SK-N-SH treated with all-trans-retinoic acid at 6 μM for 48 hours (cell line): ENCODE measurements around the gene MYO15B.
"Not testable (repeated sequence)": the region's sequence is repeated elsewhere in the genome, so short reads cannot be mapped to it uniquely, and the experiment has no call there.

Experiments used
- ATAC-seq: fragments of 200-7000 bp; cut with Tn5 transposase; 3 replicates; pipeline ENCODE4 v1.9.1; 2020; ENCODE audit warnings: mild to moderate bottlenecking, moderate library complexity
- ARNTL ChIP-seq: fragments of 450-650 bp; formaldehyde crosslinking; IDR thresholded peaks from 2 replicates; pipeline ENCODE4 v1.5.0; 2020; ENCODE audit warnings: low read depth, mild to moderate bottlenecking, moderate library complexity, borderline replicate concordance
- BACH2 ChIP-seq: fragments of 250-450 bp; sonication (Bioruptor Pico); IDR thresholded peaks from 2 replicates; pipeline ENCODE4 v1.9.0; 2021; ENCODE audit warnings: mild to moderate bottlenecking, borderline replicate concordance
- CSDC2 ChIP-seq: fragments of 250-450 bp; sonication (Bioruptor Pico); IDR thresholded peaks from 2 replicates; pipeline ENCODE4 v1.5.0; 2020; ENCODE audit warnings: mild to moderate bottlenecking, moderate library complexity
- GLIS3 ChIP-seq: fragments of 250-450 bp; sonication (Bioruptor Pico); IDR thresholded peaks from 2 replicates; pipeline ENCODE4 v1.5.0; 2020; ENCODE audit warnings: mild to moderate bottlenecking, moderate library complexity
- ISL1 ChIP-seq: fragments of 250-450 bp; sonication (Bioruptor Pico); IDR thresholded peaks from 2 replicates; pipeline ENCODE4 v2.1.2; 2022; ENCODE audit warnings: mild to moderate bottlenecking, moderate library complexity
- PATZ1 ChIP-seq: fragments of 250-450 bp; sonication (Bioruptor Pico); IDR thresholded peaks from 2 replicates; pipeline ENCODE4 v1.8.0; 2020; ENCODE audit warnings: mild to moderate bottlenecking, moderate library complexity, borderline replicate concordance
- POU6F1 ChIP-seq: fragments of 250-450 bp; sonication (Bioruptor Pico); IDR thresholded peaks from 2 replicates; pipeline ENCODE4 v1.8.0; 2021; ENCODE audit warnings: low read depth, mild to moderate bottlenecking, moderate library complexity, borderline replicate concordance
- PPARA ChIP-seq: fragments of 250-450 bp; sonication (Bioruptor Pico); IDR thresholded peaks from 2 replicates; pipeline ENCODE4 v1.5.0; 2020; ENCODE audit warnings: mild to moderate bottlenecking, borderline replicate concordance
- RARB ChIP-seq: fragments of 250-450 bp; sonication (Bioruptor Pico); IDR thresholded peaks from 2 replicates; pipeline ENCODE4 v1.8.0; 2021; ENCODE audit warnings: mild to moderate bottlenecking, moderate library complexity
- SNAI2 ChIP-seq: fragments of 250-450 bp; sonication (Bioruptor Pico); IDR thresholded peaks from 2 replicates; pipeline ENCODE4 v1.5.0; 2020; ENCODE audit warnings: mild to moderate bottlenecking, moderate library complexity
- TOX ChIP-seq: fragments of 250-450 bp; sonication (Bioruptor Pico); IDR thresholded peaks from 2 replicates; pipeline ENCODE4 v1.8.0; 2021; ENCODE audit warnings: mild to moderate bottlenecking, moderate library complexity, borderline replicate concordance
- TSHZ2 ChIP-seq: fragments of 250-450 bp; sonication (Bioruptor Pico); IDR thresholded peaks from 2 replicates; pipeline ENCODE4 v1.5.0; 2020; ENCODE audit warnings: mild to moderate bottlenecking, moderate library complexity
- ZC3H10 ChIP-seq: fragments of 250-450 bp; sonication (Bioruptor Pico); IDR thresholded peaks from 2 replicates; pipeline ENCODE4 v1.5.1; 2021; ENCODE audit warnings: mild to moderate bottlenecking, moderate library complexity
- ZFP3 ChIP-seq: fragments of 250-450 bp; sonication (Bioruptor Pico); IDR thresholded peaks from 2 replicates; pipeline ENCODE4 v1.5.0; 2020; ENCODE audit warnings: mild to moderate bottlenecking, moderate library complexity
- ZFP30 ChIP-seq: fragments of 450-650 bp; formaldehyde crosslinking; IDR thresholded peaks from 2 replicates; pipeline ENCODE4 v1.5.0; 2022; ENCODE audit warnings: mild to moderate bottlenecking, moderate library complexity
- ZNF565 ChIP-seq: fragments of 450-650 bp; formaldehyde crosslinking; conservative IDR thresholded peaks from 2 replicates; pipeline ENCODE4 v1.5.0; 2020; ENCODE audit warnings: low read depth, mild to moderate bottlenecking, moderate library complexity
- ZNF70 ChIP-seq: fragments of 450-650 bp; formaldehyde crosslinking; IDR thresholded peaks from 2 replicates; pipeline ENCODE4 v1.5.0; 2020; ENCODE audit warnings: mild to moderate bottlenecking, moderate library complexity
- ZNF8 ChIP-seq: fragments of 450-650 bp; formaldehyde crosslinking; IDR thresholded peaks from 2 replicates; pipeline ENCODE4 v1.5.0; 2020; ENCODE audit warnings: mild to moderate bottlenecking, moderate library complexity
- TF ChIP-seq, protein P1 (sequence below): fragments of 250-450 bp; sonication (Bioruptor Pico); IDR thresholded peaks from 2 replicates; pipeline ENCODE4 v1.5.1; 2020; ENCODE audit warnings: low read depth, mild to moderate bottlenecking, moderate library complexity

Gene MYO15B

GRCh38 chr17:75575728-75576127 lies 11.9 kb upstream of the MYO15B start:
- TF ChIP-seq ZFP3 (CRISPR knock-in tag) (no peak), POU6F1 (CRISPR knock-in tag) (no peak), RARB (CRISPR knock-in tag) (no peak), ZNF8 (CRISPR knock-in tag) (no peak), TOX (no peak), GLIS3 (CRISPR knock-in tag) (no peak), PPARA (CRISPR knock-in tag) (no peak), SNAI2 (CRISPR knock-in tag) (no peak), ARNTL (CRISPR knock-in tag) (no peak), PATZ1 (CRISPR knock-in tag) (no peak), CSDC2 (CRISPR knock-in tag) (no peak), ZNF70 (CRISPR knock-in tag) (no peak), ISL1 (CRISPR knock-in tag) (no peak), ZC3H10 (CRISPR knock-in tag) (no peak), ZNF565 (no peak), TSHZ2 (CRISPR knock-in tag) (no peak)
- ATAC-seq: no peak

DNA sequence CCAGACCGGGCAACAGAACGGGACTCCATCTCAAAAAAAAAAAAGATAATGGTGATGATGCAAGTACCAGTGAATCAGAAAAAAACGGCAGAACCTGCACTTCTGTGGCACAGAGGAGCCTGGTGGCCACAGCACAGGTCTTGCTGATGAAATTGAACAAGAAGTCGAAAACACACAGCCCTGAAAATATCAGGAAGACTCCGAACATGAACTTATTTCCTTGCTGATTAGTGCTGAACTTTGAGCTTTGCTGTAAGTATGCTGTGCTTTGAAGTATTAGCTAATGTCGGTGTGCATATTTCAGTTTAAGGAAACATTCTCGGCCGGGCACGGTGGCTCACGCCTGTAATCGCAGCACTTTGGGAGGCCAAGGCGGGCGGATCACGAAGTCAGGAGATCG lies 10.9 kb upstream of the MYO15B start:
- ATAC-seq: no peak
- TF ChIP-seq GLIS3 (CRISPR knock-in tag) (no peak), TOX (no peak), PATZ1 (CRISPR knock-in tag) (no peak), POU6F1 (CRISPR knock-in tag) (no peak), ZFP30 (no peak), BACH2 (CRISPR knock-in tag) (no peak), ZFP3 (CRISPR knock-in tag) (no peak), ZNF8 (CRISPR knock-in tag) (no peak), ZNF565 (no peak), ZNF70 (CRISPR knock-in tag) (no peak), ARNTL (CRISPR knock-in tag) (no peak)
- TF ChIP-seq, protein P1, sequence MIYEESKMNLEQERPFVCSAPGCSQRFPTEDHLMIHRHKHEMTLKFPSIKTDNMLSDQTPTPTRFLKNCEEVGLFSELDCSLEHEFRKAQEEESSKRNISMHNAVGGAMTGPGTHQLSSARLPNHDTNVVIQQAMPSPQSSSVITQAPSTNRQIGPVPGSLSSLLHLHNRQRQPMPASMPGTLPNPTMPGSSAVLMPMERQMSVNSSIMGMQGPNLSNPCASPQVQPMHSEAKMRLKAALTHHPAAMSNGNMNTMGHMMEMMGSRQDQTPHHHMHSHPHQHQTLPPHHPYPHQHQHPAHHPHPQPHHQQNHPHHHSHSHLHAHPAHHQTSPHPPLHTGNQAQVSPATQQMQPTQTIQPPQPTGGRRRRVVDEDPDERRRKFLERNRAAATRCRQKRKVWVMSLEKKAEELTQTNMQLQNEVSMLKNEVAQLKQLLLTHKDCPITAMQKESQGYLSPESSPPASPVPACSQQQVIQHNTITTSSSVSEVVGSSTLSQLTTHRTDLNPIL (CRISPR knock-in tag): no peak

- ATAC-seq: not testable (repeated sequence)
These were observed 6.4 kb upstream of the MYO15B start for GRCh38 chr17:75581121-75581725.

GRCh38 chr17:75583197-75583596 lies 4.4 kb upstream of the MYO15B start:
- ATAC-seq: not testable (repeated sequence)
